HG03045 (cell line): ENCODE measurements around the gene ARIH2.
A peak's percentile ranks its signal among the peaks of the same experiment; 100 is the strongest.

Source experiments
- ATAC-seq: cut with Tn5 transposase; IDR thresholded peaks from one replicate; pipeline ENCODE4 v1.9.1; 2021; ENCODE audit warnings: mild to moderate bottlenecking, moderate library complexity; ENCODE audit not compliant: unreplicated experiment

The ARIH2 gene

DNA sequence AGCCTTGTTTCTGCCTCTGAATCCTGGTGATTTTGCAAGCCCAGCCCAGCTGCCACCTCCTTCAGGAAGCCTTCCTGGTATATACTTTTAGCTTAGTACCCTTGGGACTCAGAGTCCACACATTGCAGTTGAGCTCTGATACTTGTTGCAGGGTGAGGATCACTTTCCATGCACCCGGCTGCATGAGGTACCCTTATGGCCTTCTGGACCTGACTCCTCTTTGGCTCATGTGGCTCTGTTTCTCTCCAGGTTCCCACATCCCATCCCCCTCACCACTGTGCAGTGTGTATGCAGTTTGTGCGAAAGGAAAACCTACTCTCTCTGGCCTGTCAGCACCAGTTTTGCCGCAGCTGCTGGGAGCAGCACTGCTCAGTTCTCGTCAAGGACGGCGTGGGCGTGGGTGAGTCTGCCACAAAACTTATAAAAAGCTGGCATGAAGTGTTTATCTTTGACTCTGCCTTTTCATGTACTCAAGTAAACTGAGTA lies 48.3 kb downstream of the ARIH2 start:
- no peak for ATAC-seq

- ATAC-seq = no peak
These were observed 51.9 kb downstream of the ARIH2 start for GRCh38 chr3:48970586-48970985.

DNA sequence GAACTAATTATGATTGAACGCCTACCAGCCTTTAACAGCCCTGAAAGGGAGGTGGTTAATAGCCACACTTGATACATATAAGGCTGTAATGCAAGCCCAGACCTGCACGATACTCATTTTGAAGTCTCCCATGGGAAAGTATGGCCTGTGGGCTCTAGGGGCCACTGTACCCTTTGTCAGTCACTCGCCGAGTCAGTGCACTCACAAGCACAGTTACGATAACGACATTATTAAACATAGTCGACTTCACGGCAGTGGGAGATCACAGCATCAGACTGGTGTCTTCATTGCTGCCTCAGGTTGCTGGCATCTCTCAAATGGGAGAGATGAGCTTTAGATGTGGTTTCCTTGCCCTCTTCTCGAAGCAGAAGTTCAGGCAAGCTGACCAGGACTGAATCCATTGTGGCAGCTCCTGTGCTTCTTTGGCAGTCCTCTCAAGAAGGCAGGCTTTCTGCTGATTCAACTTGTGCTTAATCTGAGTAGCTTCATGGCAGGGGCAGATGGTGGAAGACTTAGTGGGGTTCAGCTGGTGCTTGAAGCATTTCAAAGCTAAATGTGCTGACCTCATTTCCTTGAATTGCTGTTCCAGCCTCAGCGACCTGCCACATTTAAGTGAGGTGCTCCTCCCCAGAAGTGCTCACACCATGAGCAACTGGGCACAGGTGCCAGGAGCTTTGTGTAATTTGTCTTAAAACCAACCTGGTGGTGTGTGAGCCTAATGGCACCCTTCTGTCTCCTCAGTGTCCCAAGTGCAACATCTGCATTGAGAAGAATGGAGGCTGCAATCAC lies 55.6 kb downstream of the ARIH2 start:
- ATAC-seq = no peak

DNA sequence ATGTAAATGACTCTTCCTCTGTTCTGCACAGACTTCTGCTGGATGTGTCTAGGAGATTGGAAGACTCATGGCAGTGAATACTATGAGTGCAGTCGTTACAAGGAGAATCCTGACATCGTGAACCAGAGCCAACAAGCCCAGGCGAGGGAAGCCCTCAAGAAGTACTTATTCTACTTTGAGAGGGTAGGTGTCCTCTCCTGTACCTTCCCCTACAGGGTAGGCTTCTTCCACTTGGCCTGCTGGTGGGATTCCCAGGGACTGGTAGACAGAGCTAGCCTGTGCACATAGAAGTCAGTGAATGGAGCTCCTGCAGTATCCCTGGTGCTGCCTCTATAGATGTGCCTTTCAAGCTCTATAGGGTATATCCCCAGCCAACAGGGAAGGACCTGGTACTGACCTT lies 60.8 kb downstream of the ARIH2 start:
- no peak for ATAC-seq

DNA sequence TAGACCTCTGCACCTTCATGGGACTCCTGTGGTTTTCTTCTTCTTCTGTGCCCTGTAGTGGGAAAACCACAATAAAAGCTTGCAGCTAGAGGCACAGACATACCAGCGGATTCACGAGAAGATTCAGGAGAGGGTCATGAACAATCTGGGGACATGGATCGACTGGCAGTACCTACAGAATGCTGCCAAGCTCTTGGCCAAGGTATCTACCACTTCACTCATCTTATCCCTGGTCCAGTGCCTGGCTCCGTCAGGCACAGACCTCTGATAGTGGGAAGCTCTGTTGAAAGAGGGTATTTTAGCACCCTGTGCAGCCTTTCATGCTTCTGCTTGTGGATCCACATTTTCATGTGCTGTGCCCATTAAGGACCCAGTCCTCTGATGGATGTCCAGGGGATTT lies 61.7 kb downstream of the ARIH2 start:
- ATAC-seq = no peak

- ATAC-seq = no peak
These were observed 63.4 kb downstream of the ARIH2 start for GRCh38 chr3:48982016-48982415.

- ATAC-seq = no peak
These were observed 64.0 kb downstream of the ARIH2 start for GRCh38 chr3:48982686-48983085.

- ATAC-seq = no peak
These were observed 64.5 kb downstream of the ARIH2 start for GRCh38 chr3:48983096-48983495.

DNA sequence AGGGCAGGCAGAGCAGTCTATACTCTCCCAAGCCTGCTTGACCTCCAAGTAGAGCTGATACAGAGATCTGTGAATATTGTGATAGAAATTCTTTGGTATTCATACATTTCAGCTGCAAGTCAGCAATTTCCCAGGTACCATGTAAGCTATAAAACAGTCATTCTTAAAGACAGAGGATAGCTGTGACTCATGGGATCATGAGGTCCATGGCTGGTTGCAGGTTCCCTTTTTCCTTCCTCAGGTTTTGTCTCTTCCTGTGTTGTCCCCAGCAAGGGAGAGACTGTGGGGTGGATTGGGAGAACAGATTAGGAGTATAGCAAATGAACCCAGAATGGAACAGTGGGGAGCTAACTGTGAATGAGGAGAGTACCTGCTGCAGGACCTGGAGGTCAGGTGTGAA lies 66.0 kb downstream of the ARIH2 start:
- ATAC-seq = no peak

DNA sequence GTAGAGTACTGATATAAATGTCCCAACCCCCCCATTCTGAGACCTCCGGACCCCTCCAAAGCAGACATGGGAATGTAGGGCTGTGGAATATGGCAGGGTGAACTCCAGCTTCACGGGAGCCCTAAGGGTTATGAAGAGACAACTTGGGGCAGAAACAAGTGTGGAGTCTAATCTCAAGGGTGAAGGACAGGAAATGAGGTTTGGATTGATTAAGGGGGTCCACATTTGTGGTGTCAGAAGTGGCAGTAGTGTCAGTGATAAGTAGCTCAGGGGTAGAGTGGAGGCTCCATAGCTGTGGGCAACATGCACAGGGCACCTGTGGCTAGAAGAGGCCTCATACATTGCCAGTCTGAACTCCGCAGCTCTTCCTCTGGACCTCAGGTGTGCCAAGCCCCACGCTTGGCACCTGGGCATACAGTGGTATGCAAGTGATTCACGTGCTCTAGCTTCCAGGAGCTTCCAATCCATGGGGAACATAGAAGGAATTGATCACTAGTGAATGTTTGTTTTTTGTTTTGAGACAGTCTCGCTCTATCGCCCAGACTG lies 67.3 kb downstream of the ARIH2 start:
- ATAC-seq = no peak

GRCh38 chr3:48989126-48989795 lies 70.6 kb downstream of the ARIH2 start:
- ATAC-seq = no peak

DNA sequence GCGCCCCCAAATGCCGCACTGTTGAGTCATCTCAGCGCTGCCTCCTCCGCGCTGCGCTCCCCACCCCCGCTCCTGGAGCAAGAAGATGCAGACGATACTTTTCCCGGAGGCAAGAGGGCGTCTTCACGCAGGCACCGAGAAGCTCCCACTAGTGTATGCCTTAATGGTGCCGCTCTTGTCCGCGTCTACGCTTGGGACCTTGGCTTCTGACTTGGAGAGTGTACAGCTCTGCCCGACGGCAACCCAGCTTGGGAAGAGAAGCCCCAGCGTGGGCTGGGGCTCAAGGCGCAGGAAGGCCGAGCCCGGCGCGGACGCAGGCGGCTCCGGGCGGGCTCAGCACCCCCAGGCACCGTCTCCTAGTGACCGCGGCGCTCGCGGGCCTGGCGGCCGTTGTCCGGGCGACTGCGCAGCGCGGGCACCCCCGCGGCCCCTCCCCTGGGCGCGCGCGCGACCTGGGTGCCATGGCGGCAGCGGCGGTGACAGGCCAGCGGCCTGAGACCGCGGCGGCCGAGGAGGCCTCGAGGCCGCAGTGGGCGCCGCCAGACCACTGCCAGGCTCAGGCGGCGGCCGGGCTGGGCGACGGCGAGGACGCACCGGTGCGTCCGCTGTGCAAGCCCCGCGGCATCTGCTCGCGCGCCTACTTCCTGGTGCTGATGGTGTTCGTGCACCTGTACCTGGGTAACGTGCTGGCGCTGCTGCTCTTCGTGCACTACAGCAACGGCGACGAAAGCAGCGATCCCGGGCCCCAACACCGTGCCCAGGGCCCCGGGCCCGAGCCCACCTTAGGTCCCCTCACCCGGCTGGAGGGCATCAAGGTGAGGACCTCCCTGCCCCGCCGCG lies 71.4 kb downstream of the ARIH2 start, which contains the start of gene P4HTM:
Gene P4HTM (plus strand): TSS at position 446 of the 840 bp plus-strand sequence. CDS start 16 bp downstream, at position 462.
- peak; percentile 39 for ATAC-seq

- ATAC-seq = peak; percentile 22
These were observed 72.2 kb downstream of the ARIH2 start for GRCh38 chr3:48990636-48991469.

- ATAC-seq = no peak
These were observed 73.4 kb downstream of the ARIH2 start for GRCh38 chr3:48991851-48992545.

GRCh38 chr3:48993834-48994233 lies 75.2 kb downstream of the ARIH2 start:
- no peak for ATAC-seq

DNA sequence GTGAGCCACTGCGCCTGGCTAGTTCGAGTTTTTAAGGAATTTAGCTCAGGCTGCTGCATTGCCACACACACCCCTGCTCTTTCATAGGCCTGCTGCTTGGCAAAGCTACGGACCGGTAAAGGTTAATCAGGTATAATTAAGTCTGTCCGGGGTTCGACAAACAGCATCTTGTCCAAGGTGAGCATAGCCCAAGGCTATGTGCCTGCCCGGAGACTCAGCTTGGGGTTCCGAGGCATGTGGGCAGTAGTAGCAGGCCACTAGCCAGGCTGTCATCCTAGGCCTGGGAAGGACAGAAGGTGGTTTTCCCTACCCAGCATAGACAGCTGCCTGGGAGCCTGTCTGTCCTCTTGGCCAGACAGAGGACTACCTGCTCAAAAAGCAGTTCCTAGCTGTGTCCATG lies 78.0 kb downstream of the ARIH2 start:
- no peak for ATAC-seq

GRCh38 chr3:48997102-48997635 lies 78.5 kb downstream of the ARIH2 start:
- ATAC-seq = no peak

- ATAC-seq = no peak
These were observed 79.3 kb downstream of the ARIH2 start for GRCh38 chr3:48997714-48998637.
